HepG2 (cell line): Measurements from ENCODE around the gene SERPINB10. TPM values are rescaled to one million over a fixed set of nuclear protein-coding genes. Genes with fewer than 3 reads are reported as not detected.

Source experiments
- AKAP8 ChIP-seq: sonication (generic); formaldehyde crosslinking; IDR thresholded peaks from 2 replicates; pipeline ENCODE4 v1.5.1; 2020; ENCODE audit warnings: mild to moderate bottlenecking, missing genetic modification reagents
- ARHGAP35 ChIP-seq: sonication (generic); formaldehyde crosslinking; IDR thresholded peaks from 2 replicates; pipeline ENCODE4 v1.9.0; 2022; ENCODE audit warnings: mild to moderate bottlenecking, inconsistent platforms, moderate library complexity, missing genetic modification reagents, borderline replicate concordance
- EP300 ChIP-seq, 3 experiments: sonication (generic) in 1 of 3; formaldehyde crosslinking in 1 of 3; IDR thresholded peaks; 2 replicates each; pipeline versions ENCODE4 v1.5.1 to v1.6.1; 2011 to 2020; ENCODE audit warnings: low read depth in 2 of 3, low read length in 2 of 3, borderline replicate concordance in 1 of 3, improper control_type of control experiment in 1 of 3, mild to moderate bottlenecking in 1 of 3, missing genetic modification reagents in 1 of 3, moderate library complexity in 1 of 3
- GABPB1 ChIP-seq: IDR thresholded peaks from 2 replicates; pipeline ENCODE4 v1.6.1; 2016; ENCODE audit warnings: mild to moderate bottlenecking, missing genetic modification reagents, moderate library complexity, missing compliant biosample characterization
- NFRKB ChIP-seq: fragments of 450-650 bp; IDR thresholded peaks from 2 replicates; pipeline ENCODE4 v1.6.1; 2017
- PRPF4 ChIP-seq: fragments of 200-400 bp; formaldehyde crosslinking; IDR thresholded peaks from 2 replicates; pipeline ENCODE4 v1.6.1; 2016; ENCODE audit warnings: low read length, low read depth; ENCODE audit not compliant: poor library complexity, severe bottlenecking
- RFXAP ChIP-seq: sonication (generic); formaldehyde crosslinking; IDR thresholded peaks from 2 replicates; pipeline ENCODE4 v1.4.0; 2020; ENCODE audit warnings: missing genetic modification reagents, borderline replicate concordance
- TAF1 ChIP-seq: sonication (generic); formaldehyde crosslinking; IDR thresholded peaks from 2 replicates; pipeline ENCODE4 v1.4.0; 2020; ENCODE audit warnings: missing genetic modification reagents
- TBP ChIP-seq: sonication (generic); formaldehyde crosslinking; IDR thresholded peaks from 2 replicates; pipeline ENCODE4 v1.5.0; 2020; ENCODE audit warnings: missing genetic modification reagents
- XBP1 ChIP-seq: sonication (generic); formaldehyde crosslinking; IDR thresholded peaks from 2 replicates; pipeline ENCODE4 v1.5.0; 2020; ENCODE audit warnings: missing genetic modification reagents
- ZNF317 ChIP-seq: sonication (generic); formaldehyde crosslinking; IDR thresholded peaks from 2 replicates; pipeline ENCODE4 v1.5.0; 2020; ENCODE audit warnings: mild to moderate bottlenecking, missing genetic modification reagents
- ZNF33A ChIP-seq: sonication (generic); formaldehyde crosslinking; IDR thresholded peaks from 2 replicates; pipeline ENCODE4 v1.5.1; 2020; ENCODE audit warnings: missing genetic modification reagents, mild to moderate bottlenecking, moderate library complexity, borderline replicate concordance
- ZNF33B ChIP-seq: sonication (generic); formaldehyde crosslinking; IDR thresholded peaks from 2 replicates; pipeline ENCODE4 v1.5.1; 2020; ENCODE audit warnings: mild to moderate bottlenecking, missing genetic modification reagents
- polyA plus RNA-seq, 8 experiments: library from polyadenylated mRNA; depleted of rRNA in 3 of 8; stranded (reverse) in 7 of 8; unstranded in 1 of 8; fragments of >200 nt; fragmentation: Illumina TruSeq in 4 of 8; extraction: Trizol in 4 of 8; gene quantifications; 2 replicates each; pipeline versions ENCODE4 v1.2.1 to v1.2.3, GENCODE V29; 2011 to 2016; ENCODE audit warnings: low read depth in 4 of 8, missing spikeins in 1 of 8, mixed read lengths in 1 of 8; ENCODE audit not compliant: insufficient read depth in 1 of 8
- total RNA-seq, 5 experiments: library from RNA; depleted of rRNA; stranded (reverse); fragments of >200 nt; fragmentation: Illumina TruSeq; extraction: Trizol; gene quantifications; 2 replicates each; pipeline ENCODE4 v1.2.3, GENCODE V29; 2016; ENCODE audit warnings: low read depth in 1 of 5
- TF ChIP-seq, protein P1 (sequence below): sonication (generic); formaldehyde crosslinking; IDR thresholded peaks from 2 replicates; pipeline ENCODE4 v1.4.0; 2020; ENCODE audit warnings: low read depth, mild to moderate bottlenecking, missing genetic modification reagents
- TF ChIP-seq, protein P2 (sequence below): sonication (generic); formaldehyde crosslinking; IDR thresholded peaks from 2 replicates; pipeline ENCODE4 v1.5.0; 2020; ENCODE audit warnings: mild to moderate bottlenecking, missing genetic modification reagents, moderate library complexity
- TF ChIP-seq, protein P3 (sequence below): sonication (generic); formaldehyde crosslinking; IDR thresholded peaks from 2 replicates; pipeline ENCODE4 v1.8.1; 2023; ENCODE audit warnings: mild to moderate bottlenecking, missing genetic modification reagents
- TF ChIP-seq, protein P4 (sequence below): sonication (generic); formaldehyde crosslinking; IDR thresholded peaks from 2 replicates; pipeline ENCODE4 v1.4.0; 2020; ENCODE audit warnings: mild to moderate bottlenecking, missing genetic modification reagents

The SERPINB10 gene
- total and polyA plus RNA-seq, 2 of the 13 experiments (the other 11 are each of a cell fraction or from before 2014, with no cell fraction given) = not detected

DNA sequence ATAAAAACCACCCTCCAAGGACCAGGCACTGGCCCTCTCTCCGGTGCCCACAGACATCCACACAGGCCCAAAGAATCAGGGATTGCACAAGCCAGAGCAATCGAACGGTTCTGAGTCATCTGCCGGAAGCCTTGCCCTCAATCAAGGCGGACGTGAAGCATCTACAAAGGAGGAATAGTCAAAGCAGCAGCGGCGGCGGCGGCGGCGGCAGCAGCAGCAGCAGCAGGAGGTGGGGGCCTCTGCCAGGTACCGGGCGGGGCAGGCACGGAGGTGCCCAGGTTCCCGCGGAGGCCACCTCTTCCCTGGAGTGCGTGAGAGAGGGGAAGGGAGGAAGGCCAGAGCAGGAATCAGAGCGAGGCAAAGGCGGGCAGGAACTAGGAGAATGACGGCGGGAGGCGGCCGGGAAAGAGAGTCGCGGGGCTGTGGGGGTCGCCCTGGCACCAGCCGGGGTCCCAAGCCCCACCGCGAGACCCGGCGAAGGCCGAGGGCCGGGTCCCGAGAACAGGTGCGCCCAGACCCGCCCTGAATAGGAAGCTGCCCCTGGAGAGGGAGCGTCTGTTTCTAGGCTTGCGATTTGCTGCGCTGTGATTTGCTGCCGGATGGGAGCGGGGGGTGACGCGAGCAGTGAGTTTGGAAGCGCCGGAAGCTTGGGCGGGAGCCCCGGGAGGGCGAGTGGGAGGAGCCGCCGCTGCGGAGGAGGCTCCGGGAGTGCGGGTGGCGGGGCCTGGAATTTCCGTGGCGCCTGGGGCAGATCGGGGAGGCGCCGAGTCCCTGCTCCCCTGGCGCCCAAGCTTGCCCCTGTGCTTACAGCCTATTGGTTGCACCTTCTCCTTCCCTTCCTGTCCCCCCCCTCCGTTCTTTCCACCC lies 62.4 kb downstream of the SERPINB10 start, which contains the start of gene SERPINB8 (continued):
- TF ChIP-seq, protein P1, sequence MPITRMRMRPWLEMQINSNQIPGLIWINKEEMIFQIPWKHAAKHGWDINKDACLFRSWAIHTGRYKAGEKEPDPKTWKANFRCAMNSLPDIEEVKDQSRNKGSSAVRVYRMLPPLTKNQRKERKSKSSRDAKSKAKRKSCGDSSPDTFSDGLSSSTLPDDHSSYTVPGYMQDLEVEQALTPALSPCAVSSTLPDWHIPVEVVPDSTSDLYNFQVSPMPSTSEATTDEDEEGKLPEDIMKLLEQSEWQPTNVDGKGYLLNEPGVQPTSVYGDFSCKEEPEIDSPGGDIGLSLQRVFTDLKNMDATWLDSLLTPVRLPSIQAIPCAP (CRISPR knock-in tag) = no peak
- TF ChIP-seq, protein P2, sequence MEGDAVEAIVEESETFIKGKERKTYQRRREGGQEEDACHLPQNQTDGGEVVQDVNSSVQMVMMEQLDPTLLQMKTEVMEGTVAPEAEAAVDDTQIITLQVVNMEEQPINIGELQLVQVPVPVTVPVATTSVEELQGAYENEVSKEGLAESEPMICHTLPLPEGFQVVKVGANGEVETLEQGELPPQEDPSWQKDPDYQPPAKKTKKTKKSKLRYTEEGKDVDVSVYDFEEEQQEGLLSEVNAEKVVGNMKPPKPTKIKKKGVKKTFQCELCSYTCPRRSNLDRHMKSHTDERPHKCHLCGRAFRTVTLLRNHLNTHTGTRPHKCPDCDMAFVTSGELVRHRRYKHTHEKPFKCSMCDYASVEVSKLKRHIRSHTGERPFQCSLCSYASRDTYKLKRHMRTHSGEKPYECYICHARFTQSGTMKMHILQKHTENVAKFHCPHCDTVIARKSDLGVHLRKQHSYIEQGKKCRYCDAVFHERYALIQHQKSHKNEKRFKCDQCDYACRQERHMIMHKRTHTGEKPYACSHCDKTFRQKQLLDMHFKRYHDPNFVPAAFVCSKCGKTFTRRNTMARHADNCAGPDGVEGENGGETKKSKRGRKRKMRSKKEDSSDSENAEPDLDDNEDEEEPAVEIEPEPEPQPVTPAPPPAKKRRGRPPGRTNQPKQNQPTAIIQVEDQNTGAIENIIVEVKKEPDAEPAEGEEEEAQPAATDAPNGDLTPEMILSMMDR = no peak
- no peak for TF ChIP-seq ZNF33B
- no peak; the same call in 1 of the 2 replicates for TF ChIP-seq ARHGAP35 (CRISPR knock-in tag)
- TF ChIP-seq PRPF4 = no peak
- no peak for TF ChIP-seq ZNF33A (CRISPR knock-in tag)
- no peak for TF ChIP-seq AKAP8
- TF ChIP-seq, protein P3, sequence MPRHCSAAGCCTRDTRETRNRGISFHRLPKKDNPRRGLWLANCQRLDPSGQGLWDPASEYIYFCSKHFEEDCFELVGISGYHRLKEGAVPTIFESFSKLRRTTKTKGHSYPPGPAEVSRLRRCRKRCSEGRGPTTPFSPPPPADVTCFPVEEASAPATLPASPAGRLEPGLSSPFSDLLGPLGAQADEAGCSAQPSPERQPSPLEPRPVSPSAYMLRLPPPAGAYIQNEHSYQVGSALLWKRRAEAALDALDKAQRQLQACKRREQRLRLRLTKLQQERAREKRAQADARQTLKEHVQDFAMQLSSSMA (CRISPR knock-in tag) = 0 out of 2 replicates have a peak, but pooled peaks have one; percentile 54
- peak in 1 of 2 experiments; percentile 22; a peak in 1 of 4 replicates for TF ChIP-seq EP300 (IDR thresholded peaks at IDR 0.05; ENCODE audit: low read depth in 2 of 2, low read length in 2 of 2)
- no peak for TF ChIP-seq EP300 (CRISPR knock-in tag; IDR thresholded peaks at IDR 0.05; ENCODE audit: borderline replicate concordance)
- no peak for TF ChIP-seq NFRKB
- no peak for TF ChIP-seq TBP (CRISPR knock-in tag)
- TF ChIP-seq, protein P4, sequence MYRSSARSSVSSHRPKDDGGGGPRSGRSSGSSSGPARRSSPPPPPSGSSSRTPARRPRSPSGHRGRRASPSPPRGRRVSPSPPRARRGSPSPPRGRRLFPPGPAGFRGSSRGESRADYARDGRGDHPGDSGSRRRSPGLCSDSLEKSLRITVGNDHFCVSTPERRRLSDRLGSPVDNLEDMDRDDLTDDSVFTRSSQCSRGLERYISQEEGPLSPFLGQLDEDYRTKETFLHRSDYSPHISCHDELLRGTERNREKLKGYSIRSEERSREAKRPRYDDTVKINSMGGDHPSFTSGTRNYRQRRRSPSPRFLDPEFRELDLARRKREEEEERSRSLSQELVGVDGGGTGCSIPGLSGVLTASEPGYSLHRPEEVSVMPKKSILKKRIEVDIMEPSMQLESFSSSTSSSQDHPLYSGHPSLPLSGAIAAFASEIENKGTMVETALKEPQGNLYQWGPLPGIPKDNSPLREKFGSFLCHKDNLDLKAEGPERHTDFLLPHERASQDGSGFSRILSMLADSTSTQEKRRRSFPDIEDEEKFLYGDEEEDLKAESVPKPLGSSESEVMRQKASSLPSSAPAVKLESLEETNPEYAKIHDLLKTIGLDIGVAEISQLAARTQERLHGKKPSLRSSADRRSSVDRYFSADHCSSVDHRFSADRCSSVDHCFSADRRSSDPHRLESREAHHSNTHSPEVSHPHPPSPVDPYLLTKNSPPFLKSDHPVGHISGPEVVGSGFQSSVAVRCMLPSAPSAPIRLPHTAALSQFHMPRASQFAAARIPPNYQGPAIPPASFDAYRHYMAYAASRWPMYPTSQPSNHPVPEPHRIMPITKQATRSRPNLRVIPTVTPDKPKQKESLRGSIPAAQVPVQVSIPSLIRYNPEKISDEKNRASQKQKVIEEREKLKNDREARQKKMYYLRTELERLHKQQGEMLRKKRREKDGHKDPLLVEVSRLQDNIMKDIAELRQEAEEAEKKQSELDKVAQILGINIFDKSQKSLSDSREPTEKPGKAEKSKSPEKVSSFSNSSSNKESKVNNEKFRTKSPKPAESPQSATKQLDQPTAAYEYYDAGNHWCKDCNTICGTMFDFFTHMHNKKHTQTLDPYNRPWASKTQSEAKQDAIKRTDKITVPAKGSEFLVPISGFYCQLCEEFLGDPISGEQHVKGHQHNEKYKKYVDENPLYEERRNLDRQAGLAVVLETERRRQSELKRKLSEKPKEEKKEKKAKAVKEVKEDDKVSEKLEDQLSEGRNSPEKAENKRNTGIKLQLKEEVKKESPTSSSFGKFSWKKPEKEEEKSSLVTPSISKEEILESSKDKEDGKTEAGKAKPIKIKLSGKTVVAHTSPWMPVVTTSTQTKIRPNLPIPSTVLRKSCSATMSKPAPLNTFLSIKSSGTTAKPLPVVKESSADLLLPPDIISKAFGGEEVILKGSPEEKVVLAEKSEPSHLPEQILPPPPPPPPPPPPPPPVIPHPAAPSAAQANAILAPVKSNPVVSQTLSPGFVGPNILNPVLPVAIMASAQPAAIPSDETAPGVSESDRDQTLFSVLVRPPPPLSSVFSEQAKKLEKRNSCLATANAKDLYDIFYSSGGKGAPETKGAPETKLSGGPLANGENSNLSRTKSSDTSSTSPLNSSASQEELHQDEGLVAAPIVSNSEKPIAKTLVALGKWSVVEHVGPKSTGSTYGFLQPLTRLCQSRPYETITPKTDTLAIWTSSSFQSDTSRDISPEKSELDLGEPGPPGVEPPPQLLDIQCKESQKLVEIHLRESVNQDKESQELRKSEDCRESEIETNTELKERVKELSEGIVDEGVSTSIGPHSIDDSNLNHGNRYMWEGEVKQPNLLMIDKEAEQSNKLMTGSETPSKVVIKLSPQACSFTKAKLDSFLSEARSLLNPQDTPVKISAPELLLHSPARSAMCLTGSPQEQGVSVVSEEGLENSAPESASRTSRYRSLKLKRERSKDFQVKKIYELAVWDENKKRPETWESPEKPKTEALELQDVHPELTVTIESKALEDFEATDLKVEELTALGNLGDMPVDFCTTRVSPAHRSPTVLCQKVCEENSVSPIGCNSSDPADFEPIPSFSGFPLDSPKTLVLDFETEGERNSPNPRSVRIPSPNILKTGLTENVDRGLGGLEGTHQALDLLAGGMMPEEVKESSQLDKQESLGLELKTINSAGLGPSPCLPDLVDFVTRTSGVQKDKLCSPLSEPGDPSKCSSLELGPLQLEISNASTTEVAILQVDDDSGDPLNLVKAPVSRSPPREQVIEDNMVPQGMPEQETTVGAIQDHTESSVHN (CRISPR knock-in tag) = no peak
- no peak for TF ChIP-seq XBP1 (CRISPR knock-in tag)
- TF ChIP-seq GABPB1 (CRISPR knock-in tag) = peak; percentile 93
- no peak for TF ChIP-seq ZNF317
- TF ChIP-seq TAF1 (CRISPR knock-in tag) = peak; percentile 46; the same call in 1 of the 2 replicates
- TF ChIP-seq RFXAP = peak; percentile 54; the same call in 1 of the 2 replicates
